ENCODE measurements around the gene PHAF1.
"Not testable (repeated sequence)": the region's sequence is repeated elsewhere in the genome, so short reads cannot be mapped to it uniquely, and the experiment has no call there.

PHAF1 gene

DNA sequence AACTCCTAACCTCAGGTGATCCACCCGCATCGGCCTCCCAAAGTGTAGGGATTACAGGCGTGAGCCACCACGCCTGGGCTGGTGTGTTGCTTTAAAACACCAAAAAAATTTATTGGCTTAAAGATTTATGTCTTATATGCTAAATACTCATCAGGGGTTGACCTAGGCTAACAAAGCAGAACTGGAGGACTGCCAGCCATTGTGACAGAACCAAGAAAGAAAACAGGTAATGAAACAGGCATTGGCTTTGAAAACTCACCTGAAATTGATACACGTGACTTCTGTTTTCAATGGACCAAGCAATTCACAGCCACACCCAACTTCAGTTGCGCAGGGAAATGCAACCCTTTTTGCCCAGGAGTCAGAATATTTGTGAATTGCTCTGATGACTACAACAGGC lies 4.9 kb upstream of the PHAF1 start:
- DNase-seq (ENCODE audit: low read depth, low spot score) = no peak

DNA sequence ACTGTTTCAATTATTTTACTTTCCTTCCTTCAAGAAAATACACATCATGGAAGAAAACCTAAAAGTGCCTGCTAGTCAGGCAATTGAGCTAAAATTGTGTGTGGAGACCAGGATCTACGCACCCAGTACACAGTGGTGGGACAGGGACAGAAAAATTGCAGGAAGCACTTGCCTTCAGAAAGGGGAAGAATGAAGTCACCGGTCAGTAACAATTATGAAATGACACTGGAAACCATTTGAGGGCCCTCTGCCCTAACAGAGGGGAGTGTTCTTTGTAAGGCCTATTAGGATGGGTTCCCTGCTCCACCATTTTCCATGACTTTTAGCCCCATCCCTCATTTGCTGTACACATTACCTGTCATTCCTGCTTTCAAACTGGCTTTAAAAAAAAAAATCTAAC lies 4.5 kb upstream of the PHAF1 start:
- DNase-seq (ENCODE audit: low read depth, low spot score) = no peak

DNA sequence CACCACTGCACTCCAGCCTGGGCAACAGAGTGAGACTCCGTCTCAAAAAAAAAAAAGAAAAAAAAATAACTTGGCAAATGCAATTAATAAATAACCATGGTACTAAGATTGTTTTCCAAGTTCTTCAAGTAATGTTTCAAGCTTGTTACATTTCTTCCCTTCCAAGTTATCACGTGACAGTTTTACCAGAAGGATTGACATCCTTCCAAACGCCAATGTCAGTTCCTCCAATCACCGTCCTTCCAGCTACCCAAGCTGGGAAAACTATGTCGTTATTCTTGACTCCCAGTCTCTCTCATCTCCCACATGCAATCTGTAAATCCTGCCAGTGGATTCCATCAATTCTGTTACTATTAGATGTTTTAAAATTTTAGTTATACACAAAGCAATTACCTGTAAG lies 3.9 kb upstream of the PHAF1 start:
- DNase-seq (ENCODE audit: low read depth, low spot score) = no peak

DNA sequence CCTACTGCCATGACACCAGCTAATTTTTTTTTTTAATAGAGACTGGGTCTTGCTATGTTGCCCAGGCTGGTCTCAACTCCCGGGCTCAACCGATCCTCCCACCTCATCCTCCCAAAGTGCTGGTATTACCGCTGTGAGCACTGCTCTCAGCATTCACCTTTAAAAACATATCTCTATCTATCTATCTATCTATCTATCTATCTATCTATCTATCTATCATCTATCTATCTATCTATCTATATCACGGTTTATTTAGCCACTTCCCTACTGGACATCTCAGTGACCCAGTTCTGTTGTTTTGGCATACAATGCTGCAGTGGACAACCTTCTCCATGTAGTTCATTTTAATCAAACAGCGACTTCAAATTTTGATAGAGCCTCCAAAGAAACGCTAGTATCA lies 1.3 kb upstream of the PHAF1 start:
- DNase-seq (ENCODE audit: low read depth, low spot score) = no peak

DNA sequence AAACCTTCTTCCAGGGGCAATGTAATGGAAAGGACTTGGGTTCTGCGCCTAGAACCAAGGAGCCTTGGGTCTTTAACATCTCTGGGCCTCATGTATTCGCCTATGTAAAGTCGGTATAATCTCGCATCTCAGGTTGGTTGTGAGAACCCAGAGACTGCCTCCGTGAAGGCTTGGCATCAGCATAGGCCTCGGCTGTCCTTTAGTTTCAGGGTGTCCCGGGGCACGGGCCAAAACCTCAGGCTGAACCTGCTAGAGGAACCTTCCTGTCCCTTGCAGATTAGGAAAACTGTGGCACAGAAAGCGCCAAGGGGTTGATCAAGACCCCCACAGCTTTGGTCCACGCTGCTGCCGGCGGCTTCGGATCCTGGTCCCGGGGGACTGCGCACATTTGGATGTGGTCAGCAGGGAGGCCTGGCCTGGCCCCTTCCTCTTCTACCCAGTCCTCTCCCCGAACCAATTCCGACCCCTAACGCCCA lies 772 bp upstream of the PHAF1 start:
- no peak for DNase-seq (ENCODE audit: low read depth, low spot score)

DNA sequence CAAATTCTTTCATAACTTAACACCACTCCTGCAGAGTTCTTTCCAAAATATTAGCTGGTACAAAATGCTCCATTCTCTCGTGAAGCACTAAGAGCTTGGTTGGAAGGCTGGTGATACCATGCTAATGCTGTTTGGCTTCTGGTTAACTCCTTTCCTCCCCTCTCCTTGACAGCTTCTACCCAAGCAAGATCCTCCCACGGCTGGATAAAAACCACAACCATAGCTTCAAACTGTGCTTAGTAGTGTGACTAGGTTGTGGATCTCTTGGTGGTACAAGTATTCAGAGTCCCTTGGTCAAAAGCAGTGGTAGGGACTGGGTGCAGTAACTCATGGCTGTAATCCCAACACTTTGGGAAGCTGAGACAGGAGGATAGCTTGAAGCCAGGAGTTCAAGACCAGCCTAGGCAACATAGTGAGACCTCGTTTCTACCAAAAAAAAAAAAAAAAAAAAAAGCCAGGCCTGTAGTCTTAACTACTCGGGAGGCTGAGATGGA lies 2.3 kb downstream of the PHAF1 start:
- no peak for DNase-seq (ENCODE audit: low read depth, low spot score)

DNA sequence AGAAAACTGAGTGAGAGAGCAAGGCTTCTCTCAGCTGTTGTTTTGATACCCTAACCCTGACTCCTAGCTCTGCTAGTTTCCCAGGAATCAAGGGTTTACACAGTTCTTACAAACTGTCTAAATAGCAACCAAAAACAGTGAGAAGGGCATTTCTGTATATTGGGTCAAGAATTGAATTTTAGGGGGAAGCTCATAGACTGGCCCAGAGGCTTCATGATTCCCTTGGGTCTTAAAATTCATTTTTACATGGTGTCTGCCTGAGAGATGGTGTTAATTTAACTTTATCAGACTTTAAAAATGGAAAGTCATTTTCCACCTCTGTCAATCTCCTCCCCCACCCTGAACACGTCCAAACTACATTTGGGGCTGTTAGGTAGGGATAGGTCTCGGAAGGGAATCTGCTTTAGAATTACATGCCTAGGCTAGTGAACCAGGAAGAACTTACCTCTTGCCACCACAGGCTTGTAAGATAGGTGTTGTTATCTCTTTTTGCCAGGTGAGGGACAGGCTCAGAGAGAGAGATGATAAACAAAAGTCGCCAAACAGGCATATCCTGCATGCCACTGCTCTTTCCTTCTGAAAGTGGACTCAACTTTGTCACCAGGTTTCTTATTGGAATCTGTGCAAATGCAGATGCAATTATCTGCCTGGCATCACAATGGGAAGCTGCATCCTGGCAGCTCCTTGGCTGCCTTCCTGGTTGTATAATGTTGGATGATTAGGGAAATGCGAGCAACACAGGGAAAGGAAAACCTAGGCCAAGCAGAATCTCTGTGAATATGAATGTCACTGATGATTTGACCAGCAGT lies 3.1 kb downstream of the PHAF1 start:
- DNase-seq (ENCODE audit: low read depth, low spot score) = no peak

DNA sequence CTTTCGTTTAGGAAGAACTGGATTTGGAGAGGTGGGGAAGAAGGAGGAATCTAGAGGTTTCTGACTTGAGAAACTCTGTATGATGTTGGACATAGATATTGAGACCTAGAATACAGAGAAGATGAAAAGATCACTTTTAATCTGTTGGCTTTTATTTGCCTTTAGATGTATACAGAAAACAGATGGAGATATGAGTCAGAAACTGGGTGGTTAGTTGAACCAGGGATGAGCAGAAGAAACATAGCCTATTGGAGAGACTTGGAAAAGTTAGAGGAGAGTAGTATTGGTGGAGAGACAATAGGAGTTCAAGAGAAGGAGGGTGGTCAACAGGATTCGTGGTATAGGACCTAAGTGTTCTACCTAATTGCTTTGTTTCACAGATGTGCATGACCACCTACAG lies 5.1 kb downstream of the PHAF1 start:
- no peak for DNase-seq (ENCODE audit: low read depth, low spot score)

DNA sequence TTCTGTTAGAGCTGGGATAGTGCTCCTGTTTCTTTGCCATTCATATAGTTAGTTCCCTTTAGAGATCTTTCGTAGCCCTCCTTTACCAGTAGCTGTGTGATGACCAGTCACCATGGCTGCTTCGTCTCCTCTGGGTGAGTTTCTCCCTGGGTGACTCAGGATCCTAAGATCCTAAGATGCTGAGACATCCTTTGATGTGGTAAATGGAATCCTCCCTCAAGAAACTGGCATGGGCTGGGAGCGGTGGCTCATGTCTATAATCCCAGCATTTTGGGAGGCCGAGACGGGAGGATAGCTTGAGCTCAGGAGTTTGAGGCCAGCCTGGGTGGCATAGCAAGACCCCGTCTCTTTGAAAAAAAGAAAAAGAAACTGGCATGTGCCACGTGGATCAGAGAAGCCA lies 5.9 kb downstream of the PHAF1 start:
- DNase-seq (ENCODE audit: low read depth, low spot score) = peak; percentile 80

DNA sequence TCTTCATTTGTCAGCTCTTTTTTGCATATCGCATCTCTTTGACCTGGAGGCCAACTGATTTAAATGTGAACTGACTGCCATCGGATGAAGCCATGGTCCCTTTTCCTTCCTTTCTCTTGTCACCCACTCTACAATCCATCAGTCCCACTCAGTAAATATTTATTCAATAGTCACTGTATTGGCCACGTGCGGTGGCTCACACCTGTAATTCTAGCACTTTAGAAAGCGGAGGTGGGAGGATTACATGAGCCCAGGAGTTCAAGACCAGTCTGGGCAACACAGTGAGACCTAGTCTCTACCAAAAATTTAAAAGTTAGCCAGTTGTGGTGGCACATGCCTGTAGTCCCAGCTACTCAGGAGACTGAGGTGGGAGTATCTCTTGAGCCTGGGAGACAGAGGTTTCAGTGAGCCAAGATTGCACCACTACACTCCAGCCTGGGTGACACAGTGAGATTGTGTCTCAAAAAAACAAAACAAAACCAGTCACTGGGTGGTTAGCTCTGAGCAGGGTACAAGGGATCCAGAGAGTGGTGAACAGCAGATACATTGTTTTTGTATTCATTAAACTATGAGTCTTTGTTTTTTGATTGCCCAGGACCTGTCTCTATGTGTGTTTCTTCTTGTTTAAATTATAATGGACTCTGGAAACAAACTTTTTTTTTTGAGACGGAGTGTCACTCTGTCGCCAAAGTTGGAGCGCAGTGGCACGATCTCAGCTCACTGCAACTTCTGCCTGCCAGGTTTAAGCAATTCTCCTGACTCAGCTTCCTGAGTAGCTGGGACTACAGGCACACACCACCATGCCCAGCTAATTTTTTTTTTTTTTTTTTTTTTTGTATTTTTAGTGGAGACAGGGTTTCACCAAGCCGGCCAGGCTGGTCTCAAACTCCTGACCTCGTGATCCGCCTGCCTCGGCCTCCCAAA lies 6.9 kb downstream of the PHAF1 start:
- DNase-seq (ENCODE audit: low read depth, low spot score) = no peak

DNA sequence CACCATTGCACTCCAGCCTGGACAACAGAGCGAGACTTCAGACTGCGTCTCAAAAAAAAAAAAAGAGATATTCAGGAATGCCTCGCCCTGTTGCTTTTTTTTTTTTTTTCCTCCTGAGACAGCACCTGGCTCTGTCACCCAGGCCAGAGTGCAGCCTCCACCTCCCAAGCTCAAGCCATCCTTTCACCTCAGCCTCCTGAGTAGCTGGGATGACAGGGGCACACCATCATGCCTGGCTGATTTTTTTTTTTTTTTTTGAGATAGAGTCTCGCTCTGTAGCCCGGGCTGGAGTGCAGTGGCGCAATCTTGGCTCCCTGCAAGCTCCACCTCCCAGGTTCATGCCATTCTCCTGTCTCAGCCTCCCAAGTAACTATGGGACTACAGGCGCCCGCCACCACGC lies 8.0 kb downstream of the PHAF1 start:
- no peak for DNase-seq (ENCODE audit: low read depth, low spot score)

DNA sequence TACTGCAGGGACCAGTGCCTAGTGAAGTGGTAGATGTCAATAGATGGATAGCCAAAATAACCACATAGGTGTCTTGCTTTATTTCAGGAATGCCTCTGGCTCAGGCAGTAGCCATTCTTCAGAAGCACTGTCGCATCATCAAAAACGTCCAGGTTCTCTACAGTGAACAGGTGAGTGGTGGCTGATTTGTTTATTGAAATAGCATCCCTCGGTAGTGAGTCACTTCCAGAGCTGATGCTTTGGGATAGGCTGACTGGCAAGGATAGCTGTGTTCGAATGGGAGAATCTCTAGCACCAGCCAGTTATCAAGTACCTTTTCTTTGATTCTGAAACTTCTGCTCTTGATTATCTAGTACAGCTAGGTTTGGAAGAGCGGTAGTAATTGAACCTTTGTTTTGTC lies 10.3 kb downstream of the PHAF1 start:
- no peak for DNase-seq (ENCODE audit: low read depth, low spot score)

DNA sequence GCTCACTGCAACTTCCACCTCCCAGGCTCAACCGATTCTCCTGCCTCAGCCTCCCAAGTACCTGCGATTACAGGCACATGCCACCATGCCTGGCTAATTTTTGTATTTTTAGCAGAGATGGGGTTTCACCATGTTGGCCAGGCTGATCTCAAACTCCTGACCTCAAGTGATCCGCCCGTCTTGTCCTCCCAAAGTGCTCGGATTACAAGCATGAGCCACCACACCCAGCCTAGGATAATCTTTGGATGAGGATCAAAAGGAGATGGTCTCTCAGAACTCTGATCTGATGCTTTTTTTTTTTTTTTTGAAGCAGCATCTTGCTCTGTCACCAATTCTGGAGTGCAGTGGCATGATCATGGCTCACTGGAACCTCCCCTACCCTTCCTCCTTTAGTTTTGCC lies 13.1 kb downstream of the PHAF1 start:
- not testable (repeated sequence) for DNase-seq (ENCODE audit: low read depth, low spot score)

DNA sequence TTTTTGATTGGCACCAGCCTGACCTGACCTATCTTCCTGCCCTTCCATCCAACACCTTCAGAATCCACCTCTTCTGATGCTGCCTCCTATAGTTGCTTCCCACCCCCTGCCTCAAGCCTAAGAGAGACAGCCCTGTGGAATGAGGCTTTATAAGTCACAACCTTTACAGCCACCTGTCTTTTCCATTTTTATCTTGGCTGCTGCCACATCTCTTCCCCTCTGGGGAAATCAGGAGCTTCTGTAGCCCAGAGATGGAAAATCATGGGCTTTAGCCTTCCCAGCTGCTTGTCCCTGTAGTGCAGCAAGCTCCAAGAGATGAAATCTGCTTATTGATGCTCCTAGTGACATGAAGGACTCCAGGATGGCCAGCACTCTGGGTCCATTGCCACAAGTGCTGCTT lies 18.7 kb downstream of the PHAF1 start:
- DNase-seq (ENCODE audit: low read depth, low spot score) = no peak

DNA sequence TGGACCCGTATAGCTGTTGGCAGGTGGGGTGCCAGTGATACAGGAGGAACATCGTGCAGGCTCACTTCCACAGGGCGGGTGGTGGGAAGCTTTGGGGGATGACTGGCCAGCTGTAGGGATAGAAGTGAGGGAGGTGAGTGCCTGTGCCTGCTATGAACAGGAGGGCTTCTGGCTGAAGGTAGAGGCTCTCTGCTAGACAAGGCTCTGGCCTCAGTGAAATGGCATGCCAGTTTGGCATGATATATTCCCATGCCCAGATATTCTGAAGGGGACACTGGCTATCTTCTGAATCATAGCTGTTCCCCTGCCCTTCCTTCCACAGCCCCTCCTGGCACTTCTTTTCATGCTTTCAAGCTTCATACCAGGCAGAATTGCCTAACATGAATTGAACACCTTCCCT lies 19.1 kb downstream of the PHAF1 start:
- no peak for DNase-seq (ENCODE audit: low read depth, low spot score)

DNA sequence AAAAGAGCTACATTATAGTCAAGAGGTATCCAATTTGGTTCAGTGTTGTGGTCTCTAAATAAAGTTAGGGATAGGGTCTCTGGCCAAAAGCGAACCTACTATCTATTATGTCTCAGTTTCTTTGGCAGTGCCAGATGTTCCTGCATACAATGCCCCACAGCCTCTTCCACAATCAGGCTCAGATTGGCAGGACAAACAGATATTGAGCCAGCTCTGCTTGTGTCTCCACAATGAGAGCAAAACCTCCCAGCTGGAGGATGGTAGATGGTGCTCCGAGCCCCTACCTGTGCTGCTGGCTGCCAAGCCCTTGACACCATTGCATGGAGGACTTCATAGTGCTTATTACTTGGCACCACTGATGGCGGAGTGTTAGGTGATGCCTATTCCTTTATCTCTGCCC lies 19.7 kb downstream of the PHAF1 start:
- DNase-seq (ENCODE audit: low read depth, low spot score) = no peak

DNA sequence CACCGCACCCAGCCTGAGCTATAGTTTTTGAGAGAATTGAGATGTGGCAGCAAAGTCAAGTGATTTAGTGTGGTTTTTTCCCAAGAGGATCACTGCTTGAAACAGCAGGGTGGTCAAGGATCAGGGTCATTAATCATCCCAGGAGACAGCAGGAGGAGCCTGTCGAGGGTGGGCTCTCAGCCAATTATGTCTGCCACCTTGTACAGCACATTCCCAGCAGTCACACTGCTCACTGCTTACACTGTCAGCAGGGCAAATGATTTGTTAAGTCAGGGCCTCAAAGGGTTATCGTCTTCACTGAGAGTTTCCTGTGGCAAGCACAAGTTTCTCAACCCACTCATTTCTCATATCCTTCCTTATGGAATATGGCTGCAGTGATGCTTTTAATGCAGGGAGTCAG lies 27.9 kb downstream of the PHAF1 start:
- DNase-seq (ENCODE audit: low read depth, low spot score) = peak; percentile 67

DNA sequence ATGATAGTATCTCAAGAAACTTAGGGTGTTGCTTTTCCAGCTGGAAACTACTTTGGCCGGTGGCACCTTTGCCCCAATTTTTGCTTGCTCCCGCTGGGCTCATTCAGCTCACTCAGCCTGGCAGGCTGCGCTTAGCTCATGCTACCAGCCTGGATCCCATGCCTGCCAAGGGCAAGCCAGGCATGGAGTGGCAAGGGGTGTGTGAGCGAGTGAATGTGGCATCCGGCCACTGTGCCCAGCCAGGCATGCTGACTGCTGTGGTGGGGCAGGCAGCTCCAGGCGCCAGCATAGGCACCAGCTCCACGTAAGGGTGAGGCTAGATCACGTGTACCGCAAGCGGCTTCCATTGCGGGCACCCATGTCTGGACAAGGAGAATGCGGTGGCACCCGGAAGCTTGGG lies 31.6 kb downstream of the PHAF1 start:
- DNase-seq (ENCODE audit: low read depth, low spot score) = no peak

DNA sequence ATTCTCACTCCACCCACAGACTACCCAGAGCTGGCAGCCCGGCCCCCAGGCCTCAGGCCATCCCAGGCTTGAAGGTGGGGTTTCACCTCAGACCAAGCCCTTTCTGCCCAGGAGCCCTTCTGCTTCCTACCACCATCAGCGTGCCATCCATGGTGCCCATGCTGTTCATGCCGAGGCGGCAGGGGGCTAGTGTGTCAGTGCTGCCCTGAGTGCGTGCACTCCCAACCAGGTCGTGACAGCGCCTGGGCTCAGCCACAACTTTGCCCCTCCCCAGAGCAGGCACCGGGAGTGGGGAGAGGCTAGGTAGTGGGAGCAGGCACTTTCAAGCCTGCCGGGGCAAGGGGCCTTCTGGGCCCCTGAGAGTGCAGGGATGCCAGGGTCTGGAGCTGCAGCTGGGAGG lies 32.6 kb downstream of the PHAF1 start:
- no peak for DNase-seq (ENCODE audit: low read depth, low spot score)

DNA sequence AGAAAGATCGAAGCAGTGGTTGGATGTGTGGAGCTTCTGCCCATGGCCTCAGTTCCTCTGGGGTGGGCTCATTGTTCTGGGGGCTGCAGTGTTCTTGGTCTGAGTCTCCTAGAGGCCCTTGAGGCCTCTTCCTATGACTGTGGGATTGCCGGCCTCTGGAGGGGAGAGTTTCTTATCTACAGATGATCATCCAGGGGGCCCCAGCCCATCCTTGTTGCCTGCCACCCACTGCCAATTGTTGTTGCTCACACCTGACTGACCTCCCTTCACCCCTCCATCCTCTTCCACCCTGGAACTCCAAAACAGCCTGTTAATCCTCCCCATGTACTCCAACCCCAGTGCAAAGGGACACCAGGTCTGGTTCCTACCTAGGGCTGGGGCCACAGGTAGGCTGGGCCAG lies 35.2 kb downstream of the PHAF1 start:
- no peak for DNase-seq (ENCODE audit: low read depth, low spot score)

DNA sequence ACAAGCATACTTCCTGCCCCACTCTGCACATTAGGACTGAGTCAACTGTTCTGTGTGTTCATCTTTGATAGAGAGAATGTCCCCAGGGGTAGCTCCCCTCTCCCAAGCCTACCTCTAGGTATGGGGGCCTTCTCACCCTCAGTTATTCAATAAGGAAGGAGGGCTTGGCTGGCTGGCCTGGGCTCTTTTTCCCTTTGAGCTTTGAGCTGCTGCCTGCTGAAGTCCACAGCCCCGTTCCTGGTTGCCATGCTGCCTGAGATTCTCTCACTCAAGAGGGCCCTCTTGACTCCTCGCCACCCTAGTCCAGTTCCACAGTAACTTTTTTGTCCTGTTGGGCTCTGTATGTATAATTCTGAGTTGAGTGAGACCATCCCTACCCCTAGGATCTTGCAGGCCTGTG lies 36.0 kb downstream of the PHAF1 start:
- no peak for DNase-seq (ENCODE audit: low read depth, low spot score)

DNA sequence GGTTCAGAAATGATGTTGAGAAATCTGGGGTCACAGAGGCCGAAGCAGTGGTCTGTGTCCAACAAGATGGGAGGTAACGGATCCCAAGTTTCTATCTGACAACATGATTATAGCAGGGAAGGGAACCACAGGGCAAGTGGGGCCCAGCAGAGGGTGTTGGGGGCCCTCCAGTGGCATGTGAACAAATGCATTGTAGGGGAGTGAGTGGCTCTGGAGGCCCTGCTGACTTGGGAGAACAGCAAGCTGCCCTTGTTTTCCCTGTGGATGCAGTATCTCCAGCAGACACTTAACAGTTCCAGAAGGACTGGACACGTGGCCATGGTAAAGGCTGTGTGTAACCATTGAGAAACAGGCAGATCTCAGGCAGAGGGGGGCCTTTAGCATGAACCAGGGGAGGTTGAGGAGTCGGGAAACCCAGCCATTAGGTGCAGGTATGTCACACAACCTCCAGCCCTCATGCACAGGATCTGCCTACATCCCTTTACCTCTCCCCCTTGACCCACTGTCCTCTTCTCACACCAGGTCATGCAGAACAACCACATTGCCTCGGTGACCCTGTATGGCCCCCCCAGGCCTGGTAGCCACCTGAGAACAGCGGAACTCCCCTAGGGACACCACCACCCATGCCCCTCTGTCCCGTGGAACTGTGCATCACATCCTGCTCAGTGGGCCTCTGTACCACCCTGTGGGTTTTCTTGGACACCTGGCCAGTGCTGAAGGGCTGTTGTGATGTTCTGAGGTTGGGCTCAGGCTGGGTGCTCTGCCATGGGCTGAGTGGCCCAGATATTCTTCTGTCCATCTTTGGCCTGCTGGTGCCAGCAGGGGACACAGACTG lies 37.0 kb downstream of the PHAF1 start:
- DNase-seq (ENCODE audit: low read depth, low spot score) = no peak

Data from astrocyte of the hippocampus (primary cell).